ENCODE results near the gene PSORS1C2. TPM values are rescaled to one million over a fixed set of nuclear protein-coding genes. Genes with fewer than 3 reads are reported as not detected.

Gene PSORS1C2
- total RNA-seq, 4 donors from 2014 or later: 5.9 to 63.0 (median 27.8) TPM

GRCh38 chr6:31179896-31180295, 41.0 kb upstream of the PSORS1C2 start:
- Histone ChIP-seq H3K36me3 (peaks cover 3% of the 10 kb centered on the region), H3K4me3 (no peak overlapping the region), H3K27ac (no peak overlapping the region), H3K27me3 (no peaks in the 10 kb centered on the region), H3K4me1 (peaks cover 5% of the 10 kb centered on the region), H3K9me3 (no peaks in the 10 kb centered on the region)
- no peak for TF ChIP-seq EP300 (IDR thresholded peaks at IDR 0.05)
- TF ChIP-seq POLR2AphosphoS5 (IDR thresholded peaks at IDR 0.05): no peak
- no peak for TF ChIP-seq CTCF (IDR thresholded peaks at IDR 0.05)
- TF ChIP-seq POLR2A (IDR thresholded peaks at IDR 0.05): no peak
- no peak for DNase-seq (ENCODE audit: low spot score in 2 of 2)
- WGBS: 99% methylated on average over 8 of the region's 8 CpGs

- Histone ChIP-seq H3K9me3 (no peaks in the 10 kb centered on the region), H3K27me3 (no peaks in the 10 kb centered on the region), H3K4me3 (no peak overlapping the region), H3K4me1 (peaks cover 4% of the 10 kb centered on the region), H3K27ac (no peak overlapping the region), H3K36me3 (peaks cover 3% of the 10 kb centered on the region)
- WGBS: 51% methylated on average over 4 of the region's 4 CpGs
- TF ChIP-seq POLR2A (IDR thresholded peaks at IDR 0.05) (no peak), POLR2AphosphoS5 (IDR thresholded peaks at IDR 0.05) (no peak), CTCF (IDR thresholded peaks at IDR 0.05) (no peak), EP300 (IDR thresholded peaks at IDR 0.05) (no peak)
- DNase-seq (ENCODE audit: low spot score in 2 of 2): no peak
These were observed 40.1 kb upstream of the PSORS1C2 start for GRCh38 chr6:31179042-31179386.

- Histone ChIP-seq H3K36me3 (peaks cover 3% of the 10 kb centered on the region), H3K4me3 (no peak overlapping the region), H3K27me3 (no peaks in the 10 kb centered on the region), H3K9me3 (no peaks in the 10 kb centered on the region), H3K27ac (no peak overlapping the region), H3K4me1 (peaks cover 4% of the 10 kb centered on the region)
- TF ChIP-seq POLR2AphosphoS5 (IDR thresholded peaks at IDR 0.05) (no peak), POLR2A (IDR thresholded peaks at IDR 0.05) (no peak), EP300 (IDR thresholded peaks at IDR 0.05) (no peak), CTCF (IDR thresholded peaks at IDR 0.05) (no peak)
- 56% methylated on average over 8 of the region's 8 CpGs for WGBS
- no peak for DNase-seq (ENCODE audit: low spot score in 2 of 2)
These were observed 39.5 kb upstream of the PSORS1C2 start for GRCh38 chr6:31178143-31179041.

- no peaks in the 10 kb centered on the region for H3K27me3 ChIP-seq
- peaks cover 3% of the 10 kb centered on the region for H3K36me3 ChIP-seq
- H3K4me3 ChIP-seq: no peak overlapping the region
- 66% methylated on average over 3 of the region's 3 CpGs for WGBS
- H3K9me3 ChIP-seq: no peaks in the 10 kb centered on the region
- no peak overlapping the region for H3K27ac ChIP-seq
- no peak for DNase-seq (ENCODE audit: low spot score in 2 of 2)
- H3K4me1 ChIP-seq: peaks cover 4% of the 10 kb centered on the region
- TF ChIP-seq POLR2A (IDR thresholded peaks at IDR 0.05) (no peak), CTCF (IDR thresholded peaks at IDR 0.05) (no peak), EP300 (IDR thresholded peaks at IDR 0.05) (no peak), POLR2AphosphoS5 (IDR thresholded peaks at IDR 0.05) (no peak)
These were observed 37.1 kb upstream of the PSORS1C2 start for GRCh38 chr6:31175971-31176370.

- WGBS: 87% methylated on average over 5 of the region's 5 CpGs
- no peak for TF ChIP-seq CTCF (IDR thresholded peaks at IDR 0.05)
- TF ChIP-seq POLR2AphosphoS5 (IDR thresholded peaks at IDR 0.05): no peak
- TF ChIP-seq POLR2A (IDR thresholded peaks at IDR 0.05): no peak
- no peak for TF ChIP-seq EP300 (IDR thresholded peaks at IDR 0.05)
- Histone ChIP-seq H3K27me3 (no peaks in the 10 kb centered on the region), H3K4me3 (no peak overlapping the region), H3K36me3 (peaks cover 3% of the 10 kb centered on the region), H3K27ac (no peak overlapping the region), H3K9me3 (no peaks in the 10 kb centered on the region), H3K4me1 (peaks cover 4% of the 10 kb centered on the region)
- DNase-seq (ENCODE audit: low spot score in 2 of 2): no peak
These were observed 35.5 kb upstream of the PSORS1C2 start for GRCh38 chr6:31174378-31174777.

Measured in suprapubic skin (tissue), 4 donors.